GM19099 (cell line): ENCODE data around the gene UBAP2L.

ENCODE experiments used
- POLR2A ChIP-seq: IDR thresholded peaks from 3 replicates; pipeline ENCODE4 v1.6.1; 2011; ENCODE audit warnings: low read depth; ENCODE audit not compliant: insufficient read length; ENCODE audit errors: extremely low read depth

The UBAP2L gene

DNA sequence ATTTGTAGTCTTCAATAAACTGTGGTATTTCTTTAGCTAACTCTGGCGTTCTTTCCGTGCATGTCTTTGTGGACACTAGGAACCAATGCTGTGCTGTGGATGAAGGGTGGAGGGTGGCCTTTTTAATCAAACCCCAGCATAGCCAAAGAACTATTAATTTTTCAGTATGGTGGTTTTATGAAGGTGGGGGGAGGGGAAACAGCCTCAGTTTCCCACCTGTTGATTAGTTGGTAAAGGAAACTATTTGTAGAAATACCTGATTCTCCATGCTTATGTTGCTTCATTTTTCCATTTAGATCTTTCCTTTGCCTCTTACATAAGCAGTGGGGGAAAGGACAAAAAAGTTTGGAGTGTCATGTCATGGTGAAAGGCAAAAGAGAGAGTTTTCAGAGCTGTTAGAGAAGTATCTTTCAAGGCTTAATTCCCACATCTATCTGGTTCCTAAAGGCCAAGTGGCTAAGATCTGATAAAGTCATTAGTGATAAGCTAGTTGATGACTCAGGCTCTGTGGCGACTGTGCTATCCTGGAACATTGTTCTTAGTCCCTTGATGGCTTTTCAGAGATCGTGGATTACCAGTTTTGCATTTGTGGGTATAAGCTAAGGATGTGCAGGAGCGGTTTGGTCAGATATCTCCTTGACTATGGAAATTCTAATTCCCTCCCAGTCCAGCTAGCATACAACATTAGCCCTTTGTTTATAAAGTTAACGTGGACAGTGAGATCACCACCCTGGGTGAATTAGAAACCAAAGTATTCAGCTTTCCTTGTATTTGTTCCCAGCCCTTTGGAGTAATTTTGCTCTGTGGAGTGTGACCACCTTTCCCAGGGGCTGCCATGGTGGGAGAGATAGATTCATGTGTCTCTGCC, 42.9 kb downstream of the UBAP2L start:
- no peak for TF ChIP-seq POLR2A

DNA sequence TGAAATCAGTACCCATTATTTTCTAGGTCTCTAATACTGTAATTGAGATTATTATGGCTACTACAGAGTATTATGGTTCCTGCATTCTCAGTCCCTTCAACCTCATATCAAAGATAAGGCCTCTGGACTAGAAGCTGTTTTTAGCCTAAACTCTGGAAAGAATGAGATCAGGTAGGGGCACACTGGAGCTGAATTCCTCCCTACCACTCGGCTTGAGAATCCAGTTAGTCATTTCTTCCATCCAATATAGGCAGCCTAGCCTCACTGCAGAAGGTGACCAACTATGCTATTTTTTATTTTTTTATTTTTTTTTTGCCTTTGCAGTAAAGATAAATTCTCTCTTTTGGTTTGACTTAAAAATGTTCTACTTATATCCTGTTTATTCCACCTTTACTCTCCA, 43.7 kb downstream of the UBAP2L start:
- no peak for TF ChIP-seq POLR2A

DNA sequence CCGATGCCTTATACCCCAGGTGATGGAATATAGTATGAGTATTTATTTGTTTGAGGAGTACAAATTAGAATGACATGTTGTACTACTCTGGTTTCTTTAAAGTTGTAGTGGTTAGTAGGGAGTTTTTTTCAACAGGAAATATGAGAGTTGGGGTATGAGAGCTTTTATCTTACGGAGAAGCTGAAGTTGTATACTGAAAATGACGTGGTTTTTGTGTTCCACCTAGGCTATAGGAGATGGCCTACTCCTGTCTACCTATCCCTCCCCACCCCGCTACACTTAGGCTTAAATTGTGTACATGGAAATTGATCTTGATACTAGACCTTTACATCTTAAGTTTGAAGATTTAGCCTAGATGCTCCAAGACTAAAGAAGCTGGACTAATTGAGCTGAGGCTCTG, 44.8 kb downstream of the UBAP2L start:
- no peak for TF ChIP-seq POLR2A

DNA sequence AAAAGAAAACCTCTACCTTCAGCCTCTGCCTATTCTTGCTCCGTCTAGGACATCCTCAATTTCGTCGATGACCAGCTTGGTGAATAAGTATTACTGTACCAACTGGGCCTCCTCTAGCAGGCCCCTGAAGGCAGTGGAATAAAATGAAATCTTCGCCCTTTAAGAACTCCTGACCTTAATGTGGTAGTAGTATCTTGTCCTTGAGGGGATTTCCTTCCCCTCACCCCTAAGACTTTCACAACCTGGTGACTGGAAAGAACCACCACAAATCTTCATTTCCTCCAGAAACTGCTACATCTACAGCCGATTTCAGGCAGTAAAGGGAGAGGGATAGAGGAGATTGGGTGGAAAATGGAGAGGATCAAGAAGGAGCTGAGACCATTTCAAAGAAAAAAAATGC, 50.1 kb downstream of the UBAP2L start:
- no peak for TF ChIP-seq POLR2A

DNA sequence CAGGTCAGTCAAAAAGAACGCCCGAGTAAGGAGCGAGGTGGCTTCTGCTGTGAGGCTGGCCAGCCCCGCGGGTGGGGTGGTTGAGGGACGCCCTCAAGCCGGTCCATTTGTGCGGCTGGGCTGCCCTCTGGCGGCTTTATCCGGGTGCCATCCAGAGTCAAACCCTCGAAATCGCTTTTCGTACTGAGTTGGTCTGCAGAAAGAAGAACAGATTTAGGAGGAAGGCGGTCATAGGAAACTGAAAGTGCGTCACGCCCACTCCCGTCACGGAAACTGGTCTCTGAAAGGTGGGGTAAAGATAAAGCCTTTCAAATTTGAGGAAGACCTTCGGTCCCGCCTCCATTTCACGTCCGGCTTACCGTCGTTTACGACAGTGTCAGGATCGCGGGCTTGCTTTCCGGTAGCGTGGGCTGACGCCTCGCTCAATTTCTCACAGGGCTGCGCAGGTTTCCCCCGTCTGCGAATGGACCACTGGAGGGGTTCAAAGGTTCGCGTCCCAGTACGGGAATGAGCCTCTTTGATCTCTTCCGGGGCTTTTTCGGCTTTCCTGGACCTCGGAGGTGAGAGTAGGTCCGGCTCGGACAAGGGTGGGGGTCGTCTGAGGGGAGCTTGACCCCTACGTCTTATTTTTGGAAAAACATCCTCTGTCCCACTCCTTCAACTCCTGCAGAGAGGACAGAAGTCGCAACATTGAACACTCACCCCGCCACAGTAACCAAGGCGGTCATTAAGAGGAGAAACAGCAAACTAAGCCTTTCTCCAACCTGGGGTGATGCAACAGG, 51.7 kb downstream of the UBAP2L start, which contains the start of gene HAX1:
Gene HAX1, plus strand, starts transcription at position 413 of the 782 bp plus-strand sequence. Its CDS starts 95 bp downstream, at position 508.
- TF ChIP-seq POLR2A, result peak; percentile 84

DNA sequence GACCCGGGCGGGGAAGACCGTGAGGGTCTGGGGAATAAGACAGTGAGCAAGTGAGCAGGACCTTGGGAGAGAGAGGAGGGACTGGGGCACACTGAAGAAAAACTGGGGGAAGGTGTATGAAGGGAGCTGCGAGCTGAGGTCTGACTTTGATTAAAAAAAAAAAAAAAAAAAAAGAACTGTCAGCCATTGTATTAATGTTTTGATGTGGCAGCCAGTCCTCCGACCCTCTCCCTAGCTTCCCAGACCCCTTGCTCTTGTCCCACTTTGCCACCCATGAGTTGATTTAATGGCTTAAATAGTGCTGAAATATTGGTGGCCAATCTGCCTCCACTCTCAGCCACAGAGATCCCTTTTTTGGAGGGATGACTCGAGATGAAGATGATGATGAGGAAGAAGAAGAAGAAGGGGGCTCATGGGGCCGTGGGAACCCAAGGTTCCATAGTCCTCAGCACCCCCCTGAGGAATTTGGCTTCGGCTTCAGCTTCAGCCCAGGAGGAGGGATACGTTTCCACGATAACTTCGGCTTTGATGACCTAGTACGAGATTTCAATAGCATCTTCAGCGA, 52.3 kb downstream of the UBAP2L start:
- no peak for TF ChIP-seq POLR2A

DNA sequence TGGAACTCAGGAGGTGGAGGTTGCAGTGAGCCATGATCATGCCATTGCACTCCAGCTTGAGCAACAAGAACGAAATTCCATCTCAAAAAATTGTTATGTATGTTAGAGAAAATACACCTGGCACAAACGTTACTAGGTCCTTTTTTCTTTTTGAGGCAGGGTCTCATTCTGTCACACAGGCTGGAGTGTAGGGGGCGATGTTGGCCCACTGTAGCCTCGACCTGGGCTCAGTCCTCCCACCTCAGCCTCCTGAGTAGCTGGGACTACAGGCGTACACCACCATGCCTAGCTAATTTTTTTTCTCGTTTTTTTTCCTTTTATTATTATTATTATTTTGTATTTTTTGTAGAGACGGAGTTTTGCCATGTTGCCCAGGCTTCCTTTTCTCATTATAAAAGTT, 56.0 kb downstream of the UBAP2L start:
- no peak for TF ChIP-seq POLR2A

DNA sequence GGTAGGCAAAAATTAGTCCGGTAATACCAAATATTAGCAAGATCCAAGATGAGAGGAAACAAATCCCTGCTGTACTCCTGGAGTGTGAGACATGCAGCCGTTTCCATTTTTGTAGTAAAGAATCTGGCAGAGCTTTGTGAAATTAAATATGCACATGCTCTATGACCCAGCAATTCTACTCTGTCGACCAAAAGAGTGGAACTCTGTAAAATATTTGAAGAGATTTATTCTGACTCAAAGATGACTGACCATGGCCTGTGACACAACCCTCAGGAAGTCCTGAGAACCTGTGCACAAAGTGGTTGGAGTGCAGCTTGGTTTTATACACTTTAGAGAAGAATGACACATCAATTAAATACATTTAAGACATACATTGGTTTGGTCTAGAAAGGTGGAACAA, 67.9 kb downstream of the UBAP2L start:
- TF ChIP-seq POLR2A, result no peak

DNA sequence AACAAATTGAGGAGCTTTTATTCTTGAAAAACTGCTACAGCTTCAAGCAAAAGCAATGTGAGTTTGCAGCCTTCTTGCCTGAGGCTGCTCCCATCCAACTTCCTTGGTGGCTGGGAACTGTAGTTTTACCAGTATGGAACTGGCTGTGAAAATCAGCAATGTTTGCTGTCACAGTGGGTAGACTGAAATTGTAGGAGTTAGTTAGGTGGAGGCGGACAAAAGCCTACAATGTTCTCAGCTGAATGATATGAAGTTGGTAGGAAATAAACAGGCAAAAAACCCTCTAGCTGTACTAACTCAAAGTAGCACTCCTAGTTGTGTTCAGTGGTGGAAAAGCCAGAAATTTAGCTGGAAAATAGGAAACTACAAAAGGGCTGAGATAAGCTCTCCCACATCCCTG, 70.2 kb downstream of the UBAP2L start:
- no peak for TF ChIP-seq POLR2A

DNA sequence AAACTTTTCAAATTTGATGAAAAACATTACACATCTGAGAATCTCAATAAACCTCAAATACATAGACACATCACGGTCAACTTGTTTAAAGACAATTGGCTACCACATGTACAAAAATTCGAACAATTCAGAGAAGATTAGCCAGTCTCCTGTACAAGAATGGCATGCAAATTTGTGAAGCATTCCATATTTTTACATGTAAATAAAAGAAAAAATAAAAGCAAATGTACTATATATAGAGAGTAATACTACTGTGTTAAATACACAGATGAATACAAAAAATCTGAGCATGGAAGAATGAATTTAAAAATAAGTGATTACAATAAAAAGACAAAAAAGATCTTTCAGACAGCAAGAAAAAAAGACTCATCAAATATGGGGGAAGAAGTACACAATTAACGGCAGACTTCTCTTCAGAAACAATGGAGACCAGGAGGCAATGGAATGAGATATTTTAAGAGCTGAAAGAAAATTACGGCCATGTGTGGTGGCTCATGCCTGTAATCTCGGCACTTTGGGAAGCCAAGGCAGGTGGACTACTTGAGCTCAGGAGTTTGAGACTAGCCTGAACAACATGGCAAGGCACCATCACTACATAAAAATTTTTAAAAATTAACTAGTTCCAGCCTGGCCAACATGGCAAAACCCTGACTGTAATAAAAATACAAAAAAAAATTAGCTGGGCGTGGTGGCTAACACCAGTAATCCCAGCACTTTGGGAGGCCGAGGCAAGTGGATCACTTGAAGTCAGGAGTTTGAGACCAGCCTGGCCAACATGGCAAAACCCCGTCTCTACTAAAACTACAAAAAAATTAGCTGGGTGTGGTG, 74.9 kb downstream of the UBAP2L start:
- no peak for TF ChIP-seq POLR2A

DNA sequence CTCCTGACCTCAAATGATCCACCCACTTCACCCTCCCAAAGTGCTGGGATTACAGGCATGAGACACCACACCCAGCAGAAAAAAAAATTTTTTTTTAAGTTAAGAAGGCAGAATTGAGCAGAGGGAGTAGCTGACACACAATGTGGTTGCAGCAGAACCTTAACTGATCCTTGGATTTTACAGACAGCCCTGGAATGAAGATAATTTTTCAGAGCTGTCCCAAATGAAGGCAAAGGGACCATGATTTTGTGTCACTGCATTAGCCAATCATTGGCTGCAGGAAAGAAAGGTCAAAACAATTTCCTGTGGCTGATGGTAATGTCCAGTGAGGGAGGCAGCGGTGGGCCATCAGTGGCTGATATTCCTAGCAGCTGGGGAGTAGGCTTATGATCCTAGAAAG, 80.8 kb downstream of the UBAP2L start:
- no peak for TF ChIP-seq POLR2A

DNA sequence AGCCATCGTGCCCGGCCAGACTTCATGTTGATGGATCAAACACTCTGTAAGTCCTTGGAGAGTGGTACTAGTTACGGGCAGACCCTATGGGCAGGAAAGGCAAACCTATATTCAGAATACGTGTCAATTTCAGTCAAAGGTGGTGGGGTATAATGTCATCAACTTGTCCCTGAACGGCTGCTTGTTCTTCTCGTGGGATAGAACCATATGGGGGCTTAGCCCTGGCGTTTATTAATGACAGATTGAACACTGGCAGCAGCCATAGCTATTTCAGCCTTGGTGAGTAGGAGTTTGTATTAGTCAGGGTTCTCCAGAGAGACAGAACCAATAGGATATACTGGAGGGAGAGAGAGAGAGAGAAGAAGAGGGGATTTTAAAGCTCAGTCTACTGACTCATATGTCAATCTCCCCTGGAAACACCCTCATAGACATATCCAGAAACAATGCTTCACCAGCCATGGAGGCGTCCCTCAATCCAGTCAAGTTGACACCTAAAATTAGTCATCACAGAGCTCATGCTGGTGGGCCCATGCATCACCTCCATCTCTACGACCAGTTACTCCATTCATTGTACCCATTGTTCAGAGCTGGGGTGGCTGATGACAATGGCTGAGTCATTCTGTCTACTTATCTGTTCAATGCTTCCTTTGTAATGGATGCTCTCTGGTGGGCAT, 84.0 kb downstream of the UBAP2L start:
- TF ChIP-seq POLR2A, result no peak

DNA sequence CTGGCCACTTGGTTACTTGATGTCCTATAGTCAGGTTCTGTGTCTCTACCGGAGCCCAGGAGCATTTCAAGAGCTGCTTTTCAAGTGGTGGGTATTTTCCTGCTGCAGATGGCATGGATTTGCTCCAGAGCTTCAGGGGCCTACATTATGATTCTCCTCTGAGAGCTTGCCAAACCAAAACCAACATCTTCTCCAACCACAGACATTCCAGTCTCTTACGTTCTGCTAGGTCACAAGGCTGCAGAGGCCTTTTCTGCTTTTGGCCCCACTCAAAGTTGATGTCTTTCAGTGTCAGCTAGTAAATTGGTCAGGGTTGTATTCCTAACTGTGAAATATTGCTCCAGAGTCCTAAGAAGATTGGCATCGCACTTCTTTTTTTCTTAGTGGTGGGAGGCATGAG, 85.4 kb downstream of the UBAP2L start:
- no peak for TF ChIP-seq POLR2A

DNA sequence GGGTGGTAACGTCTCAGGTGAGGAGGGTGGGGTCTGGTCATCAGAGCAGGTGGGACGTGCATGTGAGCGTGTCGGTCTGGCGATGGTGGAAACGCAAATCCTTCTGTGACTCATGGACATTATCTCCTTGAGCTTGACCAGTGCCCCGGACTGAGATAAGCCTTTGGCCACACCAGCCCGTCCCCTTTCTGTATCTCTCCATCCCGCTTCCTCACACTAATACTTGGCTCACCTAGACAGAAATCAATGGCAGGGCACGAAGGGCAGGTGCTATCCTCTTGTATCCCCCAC, 92.3 kb downstream of the UBAP2L start:
- TF ChIP-seq POLR2A, result no peak
